ENCODE measurements around the gene CD99. TPM values are rescaled to one million over a fixed set of nuclear protein-coding genes. Genes with fewer than 3 reads are reported as not detected.
A peak's percentile ranks its signal among the peaks of the same experiment; 100 is the strongest.

Gene CD99
- 100 to 1,000 TPM; 126 to 183 TPM for total RNA-seq

GRCh38 chrX:2690856-2691542 is at the start of gene CD99:
TSS of gene CD99 (plus strand) at chrX:2691295. CDS start at chrX:2691361, 66 bp downstream.
- ATAC-seq (peak; percentile 92), DNase-seq (peak; percentile 93 to 96 (median 94))
- no peak for TF ChIP-seq CTCF (IDR thresholded peaks at IDR 0.05)
- peak; percentile 28 to 74 (median 63) for TF ChIP-seq POLR2A (IDR thresholded peaks at IDR 0.05)
- peaks cover 50% of the 10 kb centered on the region for H3K4me1 ChIP-seq
- intact Hi-C loops (cut with DNase I) = no loop called here
- no peaks in the 10 kb centered on the region for H3K9me3 ChIP-seq
- H3K4me3 ChIP-seq = peak within 1 kb of the TSS; percentile 72 to 98
- H3K27me3 ChIP-seq = no peaks in the 10 kb centered on the region
- no peaks in the 10 kb centered on the region for H3K36me3 ChIP-seq (replicated peaks in 1 of 2; ENCODE audit: insufficient read depth in 1 of 2, low read depth in 2 of 2)
- WGBS, 2 donors = 0 to 1% methylated on average over 13 to 69 of the region's 73 CpGs
- peak within 1 kb of the TSS; percentile 76 to 94 (median 87) for H3K27ac ChIP-seq

- DNase-seq (no peak), ATAC-seq (no peak)
- Histone ChIP-seq H3K27ac (no peak overlapping the region), H3K4me3 (no peak overlapping the region), H3K4me1 (no peaks in the 10 kb centered on the region), H3K27me3 (no peaks in the 10 kb centered on the region), H3K36me3 (replicated peaks in 1 of 2; ENCODE audit: insufficient read depth in 1 of 2, low read depth in 2 of 2) (no peaks in the 10 kb centered on the region), H3K9me3 (no peaks in the 10 kb centered on the region)
- WGBS, 2 donors = 84 to 91% methylated on average over 8 of the region's 8 CpGs
- intact Hi-C loops (cut with DNase I) = no loop called here
- no peak for TF ChIP-seq CTCF (IDR thresholded peaks at IDR 0.05)
- no peak for TF ChIP-seq POLR2A (IDR thresholded peaks at IDR 0.05)
Observed at GRCh38 chrX:2642146-2642545, 48.9 kb upstream of the CD99 start.

- WGBS, 2 donors = 80 to 87% methylated on average over 10 of the region's 10 CpGs
- intact Hi-C loops (cut with DNase I) = no loop called here
- ATAC-seq = no peak
Observed at GRCh38 chrX:2642791-2643190, 48.3 kb upstream of the CD99 start.

GRCh38 chrX:2643880-2644279 is 47.2 kb upstream of the CD99 start:
- ATAC-seq (no peak), DNase-seq (no peak)
- no peaks in the 10 kb centered on the region for H3K27me3 ChIP-seq
- H3K9me3 ChIP-seq = no peaks in the 10 kb centered on the region
- no peak for TF ChIP-seq CTCF (IDR thresholded peaks at IDR 0.05)
- no peak for TF ChIP-seq POLR2A (IDR thresholded peaks at IDR 0.05)
- H3K27ac ChIP-seq = no peak overlapping the region
- no peak overlapping the region for H3K4me3 ChIP-seq
- intact Hi-C loops (cut with DNase I) = no loop called here
- WGBS, 2 donors = 76 to 93% methylated on average over 1 of the region's 1 CpG
- no peaks in the 10 kb centered on the region for H3K36me3 ChIP-seq (replicated peaks in 1 of 2; ENCODE audit: insufficient read depth in 1 of 2, low read depth in 2 of 2)
- no peaks in the 10 kb centered on the region for H3K4me1 ChIP-seq

More at GRCh38 chrX:2642791-2643190, 48.3 kb upstream of the CD99 start:
- no peaks in the 10 kb centered on the region for H3K4me1 ChIP-seq
- DNase-seq = no peak
- H3K4me3 ChIP-seq = no peak overlapping the region
- no peaks in the 10 kb centered on the region for H3K27me3 ChIP-seq
- TF ChIP-seq CTCF (IDR thresholded peaks at IDR 0.05) = no peak
- TF ChIP-seq POLR2A (IDR thresholded peaks at IDR 0.05) = no peak
- H3K36me3 ChIP-seq (replicated peaks in 1 of 2; ENCODE audit: insufficient read depth in 1 of 2, low read depth in 2 of 2) = no peaks in the 10 kb centered on the region
- H3K27ac ChIP-seq = no peak overlapping the region
- H3K9me3 ChIP-seq = no peaks in the 10 kb centered on the region

GRCh38 chrX:2645563-2645962 is 45.5 kb upstream of the CD99 start:
- Histone ChIP-seq H3K27ac (no peak overlapping the region), H3K9me3 (no peaks in the 10 kb centered on the region), H3K4me1 (no peaks in the 10 kb centered on the region), H3K36me3 (replicated peaks in 1 of 2; ENCODE audit: insufficient read depth in 1 of 2, low read depth in 2 of 2) (no peaks in the 10 kb centered on the region), H3K27me3 (no peaks in the 10 kb centered on the region), H3K4me3 (no peak overlapping the region)
- no peak for DNase-seq
- no peak for ATAC-seq
- TF ChIP-seq CTCF (IDR thresholded peaks at IDR 0.05) (no peak), POLR2A (IDR thresholded peaks at IDR 0.05) (no peak)
- intact Hi-C loops (cut with DNase I) = no loop called here
- 54 to 91% methylated on average over 5 of the region's 5 CpGs for WGBS, 2 donors

All from body of pancreas (tissue), 4 donors.